Retinal pigment epithelial cell (primary cell): Measurements from ENCODE around the gene PLAGL2.

Source experiments
- DNase-seq: peaks from one replicate; pipeline ENCODE4 v3.0.0-alpha.2; 2010; ENCODE audit warnings: low read depth
- H3K4me3 ChIP-seq: 2 replicates; pipeline ENCODE4 v1.5.1; 2011; ENCODE audit warnings: mild to moderate bottlenecking, low read length, control low read depth, moderate library complexity
- CTCF ChIP-seq: conservative IDR thresholded peaks from 2 replicates; pipeline ENCODE4 v1.5.1; 2011; ENCODE audit warnings: low read depth, low read length, control low read depth, inconsistent platforms

The PLAGL2 gene

GRCh38 chr20:32208499-32209154 lies 1.1 kb upstream of the PLAGL2 start:
- no peak for TF ChIP-seq CTCF
- no peak for DNase-seq
- H3K4me3 ChIP-seq, result peak overlapping the region; percentile 99

GRCh38 chr20:32206760-32207625 lies 550 bp downstream of the PLAGL2 start:
- DNase-seq, result no peak
- peak overlapping the region; percentile 99 for H3K4me3 ChIP-seq
- no peak for TF ChIP-seq CTCF

- peak overlapping the region; percentile 99 for H3K4me3 ChIP-seq
- DNase-seq, result no peak
Observed at GRCh38 chr20:32205843-32206759, 1.4 kb downstream of the PLAGL2 start.

GRCh38 chr20:32205110-32205842 lies 2.3 kb downstream of the PLAGL2 start:
- no peak for TF ChIP-seq CTCF
- peak overlapping the region; percentile 99 for H3K4me3 ChIP-seq
- no peak for DNase-seq

More at GRCh38 chr20:32205843-32206759, 1.4 kb downstream of the PLAGL2 start:
- TF ChIP-seq CTCF, result no peak

GRCh38 chr20:32204205-32205109 lies 3.1 kb downstream of the PLAGL2 start:
- no peak for TF ChIP-seq CTCF
- no peak overlapping the region for H3K4me3 ChIP-seq
- DNase-seq, result no peak
